Endothelial cell of umbilical vein (primary cell): ENCODE results near the gene IBA57. TPM values are rescaled to one million over a fixed set of nuclear protein-coding genes. Genes with fewer than 3 reads are reported as not detected.

ENCODE experiments used
- BruUV-seq: library from RNA; stranded (reverse); fragments of 400-500 nt; replicated peaks from 2 replicates; lab custom pipeline; 2021; lab: Mats Ljungman, UMichigan
- CTCF ChIA-PET: fragments of 300-600, 350-600 bp; sonication (Branson Sonifier 250); formaldehyde crosslinking; loops from one replicate; lab custom pipeline; 2021; ENCODE audit warnings: antibody characterized with exemption, inconsistent platforms; lab: Charles Lee
- POLR2A ChIA-PET: fragments of 300-600, 350-600 bp; sonication (Branson Sonifier 250); formaldehyde crosslinking; loops from one replicate; lab custom pipeline; 2021; ENCODE audit warnings: antibody characterized with exemption, inconsistent platforms; lab: Charles Lee
- DNase-seq: peaks from one replicate; pipeline ENCODE4 v3.0.0-alpha.2; 2011; ENCODE audit warnings: low read depth, low spot score
- FAIRE-seq: peaks from 2 replicates; lab custom pipeline; 2011; peaks lifted over from hg19 to GRCh38; lab: Jason Lieb, UNC
- H2AFZ ChIP-seq: 2 replicates; pipeline ENCODE4 v1.6.0; 2012; ENCODE audit warnings: low read depth, low read length, control low read depth, inconsistent platforms
- H3K27ac ChIP-seq: 2 replicates; pipeline ENCODE4 v1.5.1; 2011; ENCODE audit warnings: low read depth, mild to moderate bottlenecking, control low read depth, low read length, moderate library complexity; ENCODE audit not compliant: insufficient read depth
- H3K27me3 ChIP-seq, 2 experiments: 2 replicates each; pipeline versions ENCODE4 v1.6.0 to v1.6.1; 2011; ENCODE audit warnings: low read length in 2 of 2, mixed read lengths in 1 of 2; ENCODE audit not compliant: control insufficient read depth in 2 of 2, insufficient read depth in 2 of 2
- H3K36me3 ChIP-seq, 2 experiments: 2 replicates in 1 of 2; 3 replicates in 1 of 2; pipeline ENCODE4 v1.5.1; 2011; ENCODE audit warnings: low read length in 2 of 2, mild to moderate bottlenecking in 1 of 2, moderate library complexity in 1 of 2; ENCODE audit not compliant: control insufficient read depth in 2 of 2, insufficient read depth in 2 of 2; ENCODE audit errors: extremely low read depth in 1 of 2
- H3K4me1 ChIP-seq: 3 replicates; pipeline ENCODE4 v1.5.1; 2011; ENCODE audit warnings: mild to moderate bottlenecking, low read length; ENCODE audit not compliant: control insufficient read depth, insufficient read depth; ENCODE audit errors: extremely low read depth
- H3K4me2 ChIP-seq: 2 replicates; pipeline ENCODE4 v1.6.1; 2011; ENCODE audit warnings: low read length, control low read depth, mixed read lengths; ENCODE audit not compliant: insufficient read depth
- H3K4me3 ChIP-seq, 3 experiments: fragments of 200-600 bp in 1 of 3; sonication (generic), shearing (Covaris generic) in 1 of 3; replicated peaks in 1 of 3; 2 replicates each; pipeline ENCODE4 v1.5.1; 2011 to 2016; ENCODE audit warnings: control low read depth in 3 of 3, low read length in 3 of 3, mild to moderate bottlenecking in 2 of 3, inconsistent platforms in 1 of 3, low read depth in 1 of 3, moderate library complexity in 1 of 3; ENCODE audit not compliant: insufficient read depth in 1 of 3
- H3K79me2 ChIP-seq: 2 replicates; pipeline ENCODE4 v1.6.0; 2012; ENCODE audit warnings: low read length, inconsistent platforms; ENCODE audit not compliant: control insufficient read depth, insufficient read depth
- H3K9ac ChIP-seq: replicated peaks from 2 replicates; pipeline ENCODE3; 2011; ENCODE audit warnings: low read length, control low read depth; ENCODE audit not compliant: insufficient read depth; ENCODE audit errors: extremely low read depth
- H3K9me1 ChIP-seq: replicated peaks from 3 replicates; pipeline ENCODE4 v1.6.0; 2011; ENCODE audit warnings: mild to moderate bottlenecking, low read length; ENCODE audit not compliant: control insufficient read depth, insufficient read depth; ENCODE audit errors: extremely low read depth
- H3K9me3 ChIP-seq: replicated peaks from 2 replicates; pipeline ENCODE4 v1.5.1; 2012; ENCODE audit warnings: low read length, inconsistent platforms; ENCODE audit not compliant: control insufficient read depth, insufficient read depth
- H4K20me1 ChIP-seq: replicated peaks from 2 replicates; pipeline ENCODE3; 2011; ENCODE audit warnings: mild to moderate bottlenecking, low read length; ENCODE audit not compliant: control insufficient read depth, insufficient read depth; ENCODE audit errors: extremely low read depth
- CTCF ChIP-seq, 2 donors: IDR thresholded peaks; 1 replicate in 1 of 2; 2 replicates in 1 of 2; pipeline ENCODE4 v1.5.1; 2011; ENCODE audit warnings: low read length in 2 of 2, mild to moderate bottlenecking in 2 of 2, moderate library complexity in 2 of 2, control low read depth in 1 of 2, inconsistent platforms in 1 of 2, low read depth in 1 of 2; ENCODE audit not compliant: insufficient read depth in 1 of 2; ENCODE audit errors: extremely low read depth in 1 of 2
- EZH2 ChIP-seq: IDR thresholded peaks from 2 replicates; pipeline ENCODE4 v1.6.1; 2012; ENCODE audit warnings: borderline replicate concordance, low read depth, mild to moderate bottlenecking, moderate library complexity, low read length, inconsistent platforms; ENCODE audit not compliant: severe bottlenecking
- FOS ChIP-seq: IDR thresholded peaks from 2 replicates; pipeline ENCODE4 v1.6.1; 2011; ENCODE audit warnings: mild to moderate bottlenecking, low read length, moderate library complexity, borderline replicate concordance; ENCODE audit not compliant: insufficient read depth
- GATA2 ChIP-seq: IDR thresholded peaks from 2 replicates; pipeline ENCODE4 v1.7.0; 2011; ENCODE audit warnings: low read depth, mild to moderate bottlenecking, moderate library complexity, mixed read lengths, low read length; ENCODE audit not compliant: insufficient read length, insufficient read depth
- JUN ChIP-seq: IDR thresholded peaks from 2 replicates; pipeline ENCODE4 v1.6.1; 2011; ENCODE audit warnings: borderline replicate concordance, low read depth; ENCODE audit not compliant: insufficient read length, insufficient read depth
- MAX ChIP-seq: IDR thresholded peaks from 2 replicates; pipeline ENCODE4 v1.6.1; 2011; ENCODE audit not compliant: insufficient read depth, insufficient read length
- MYC ChIP-seq: IDR thresholded peaks from one replicate; pipeline ENCODE4 v1.6.1; 2011; ENCODE audit warnings: mild to moderate bottlenecking, low read depth, low read length
- POLR2A ChIP-seq: IDR thresholded peaks from 2 replicates; pipeline ENCODE4 v1.6.1; 2012; ENCODE audit warnings: low read depth, mild to moderate bottlenecking, control low read depth, low read length
- POLR2AphosphoS5 ChIP-seq: IDR thresholded peaks from 2 replicates; pipeline ENCODE4 v1.6.1; 2012; ENCODE audit warnings: low read depth, mild to moderate bottlenecking, control low read depth, low read length, moderate library complexity; ENCODE audit not compliant: insufficient read depth
- dilution Hi-C: fragments of 300-500 bp; cut with MboI; formaldehyde crosslinking; loops from one replicate; pipeline ENCODE4 v1.15.0; 2019; ENCODE audit warnings: low sequenced_read_pairs; ENCODE audit not compliant: extremely low pct_ligation_motif_present
- intact Hi-C: fragments of 100-400 bp; cut with micrococcal nuclease; formaldehyde crosslinking; loops from one replicate; pipeline ENCODE4 v1.10.0; 2022
- polyA plus RNA-seq, 4 experiments: library from polyadenylated mRNA; depleted of rRNA in 3 of 4; stranded (reverse) in 3 of 4; unstranded in 1 of 4; fragments of >200 nt; gene quantifications; 2 replicates each; pipeline versions ENCODE4 v1.2.1 to v1.2.3, GENCODE V29; 2011 to 2012; ENCODE audit warnings: missing spikeins in 1 of 4
- total RNA-seq: library from RNA; stranded (reverse); gene quantifications from 2 replicates; pipeline ENCODE4 v1.2.3, GENCODE V29; 2021

Gene IBA57
- total and polyA plus RNA-seq, 2 donors (not counting 3 experiments of a cell fraction or from before 2014, with no cell fraction given) = 3.4 to 7.7 TPM

- H3K4me2 ChIP-seq = no peak overlapping the region
- H3K9ac ChIP-seq = no peak overlapping the region
- intact Hi-C loops = no loop called here
- no peaks in the 10 kb centered on the region for H3K4me1 ChIP-seq
- dilution Hi-C loops = no loop called here
- H3K27me3 ChIP-seq = no peaks in the 10 kb centered on the region
- FAIRE-seq = no peak
- no peaks in the 10 kb centered on the region for H3K36me3 ChIP-seq
- TF ChIP-seq GATA2 = no peak
- no peak for TF ChIP-seq POLR2A
- no peak for TF ChIP-seq JUN
- TF ChIP-seq POLR2AphosphoS5 = no peak
- no peak for TF ChIP-seq CTCF (IDR thresholded peaks at IDR 0.05; ENCODE audit: extremely low read depth in 1 of 2, insufficient read depth in 1 of 2, low read depth in 1 of 2, low read length in 2 of 2)
- no peak for TF ChIP-seq EZH2
- TF ChIP-seq FOS = no peak
- no peak for TF ChIP-seq MYC
- no peak for TF ChIP-seq MAX
- H2AFZ ChIP-seq = no peak overlapping the region
- H4K20me1 ChIP-seq = no peaks in the 10 kb centered on the region
- H3K4me3 ChIP-seq = no peak overlapping the region
- H3K9me3 ChIP-seq = no peaks in the 10 kb centered on the region
- no peak for DNase-seq
- CTCF ChIA-PET = no interaction called here
- H3K79me2 ChIP-seq = no peaks in the 10 kb centered on the region
- POLR2A ChIA-PET = interaction anchor here (0.6 kb wide), 1 partner anchor 177 kb away, joined by 5 read pairs; no protein-coding TSS in a partner anchor
- no peaks in the 10 kb centered on the region for H3K9me1 ChIP-seq
- no peak overlapping the region for H3K27ac ChIP-seq
- no TSS peak for BruUV-seq
Observed at GRCh38 chr1:228222548-228222947, 56.9 kb downstream of the IBA57 start.
